Measurements from ENCODE around the gene RTN3.
"Not testable (repeated sequence)": the region's sequence is repeated elsewhere in the genome, so short reads cannot be mapped to it uniquely, and the experiment has no call there.

RTN3 gene

DNA sequence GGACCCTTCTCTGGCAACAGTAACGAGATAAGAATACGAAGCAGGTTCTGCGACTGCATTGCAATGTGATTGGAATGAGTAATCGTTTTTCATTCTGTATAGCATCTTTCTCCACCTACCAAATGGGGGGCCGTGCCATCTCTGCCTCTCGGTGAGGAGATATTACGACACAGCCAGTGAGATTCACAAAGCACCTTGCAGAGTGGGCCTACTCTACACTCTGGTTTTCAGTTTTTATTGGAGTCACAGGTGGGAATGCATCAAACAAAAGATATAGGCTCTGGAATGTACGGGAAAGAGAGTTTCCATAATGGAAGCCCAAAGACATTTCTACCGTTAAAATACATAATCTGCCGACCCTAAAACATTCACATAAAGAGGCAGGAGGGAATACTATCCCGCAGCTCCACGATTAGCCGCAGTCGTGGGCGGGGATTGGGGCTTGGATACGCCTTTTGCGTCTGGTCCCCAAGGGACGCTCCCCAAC, 423 bp upstream of the RTN3 start:
- no peak for DNase-seq (ENCODE audit: low read depth, low spot score)
- H3K4me3 ChIP-seq (ENCODE audit: low read length): peak overlapping the region; percentile 89

DNA sequence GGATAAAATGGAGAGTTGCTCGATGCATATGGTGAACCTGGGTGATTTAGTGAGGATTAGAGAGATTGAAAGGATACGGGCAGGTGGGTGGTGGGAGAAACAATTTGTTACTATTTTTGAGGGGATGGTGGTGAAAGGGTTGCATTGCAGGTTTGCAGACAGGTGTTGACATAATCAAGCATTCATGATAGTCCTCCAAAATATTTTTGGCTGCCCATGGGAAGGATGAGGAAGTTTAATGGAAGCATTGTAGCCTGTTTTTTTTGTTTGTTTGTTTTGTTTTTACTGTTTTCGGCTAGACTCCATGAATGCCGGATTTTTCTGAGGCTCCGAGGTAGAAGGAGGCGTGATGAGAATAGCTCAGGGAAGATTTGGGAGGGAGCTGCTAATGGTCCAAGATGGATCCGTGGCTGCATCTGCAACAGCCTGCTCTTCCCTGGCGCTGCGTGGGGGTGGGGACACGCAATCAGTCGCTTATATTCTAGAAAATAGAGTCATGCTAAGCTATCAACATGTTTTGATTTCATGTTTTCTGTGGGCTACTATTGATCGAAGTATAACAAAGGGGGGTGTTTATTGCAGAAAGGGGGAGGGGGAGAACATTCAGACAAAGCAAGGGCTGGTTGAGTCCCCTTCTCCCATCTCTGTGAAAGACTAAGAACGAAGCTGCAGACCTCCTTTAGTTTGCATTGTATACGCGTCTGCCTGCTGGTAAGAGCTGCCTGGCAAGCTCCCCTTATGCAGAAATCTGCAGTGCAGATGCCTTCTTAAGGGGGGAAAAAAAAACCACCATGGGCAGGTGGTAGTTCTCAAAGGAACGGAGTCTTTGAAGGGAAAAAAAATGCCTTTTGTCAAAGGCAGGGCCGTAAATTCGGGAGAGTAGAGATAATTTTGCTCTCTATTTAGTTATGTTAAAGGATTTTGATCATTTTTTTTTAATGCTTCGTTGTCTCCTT, 1.0 kb downstream of the RTN3 start:
- H3K4me3 ChIP-seq (ENCODE audit: low read length): peak overlapping the region; percentile 89
- peak; percentile 78 for DNase-seq (ENCODE audit: low read depth, low spot score)

DNA sequence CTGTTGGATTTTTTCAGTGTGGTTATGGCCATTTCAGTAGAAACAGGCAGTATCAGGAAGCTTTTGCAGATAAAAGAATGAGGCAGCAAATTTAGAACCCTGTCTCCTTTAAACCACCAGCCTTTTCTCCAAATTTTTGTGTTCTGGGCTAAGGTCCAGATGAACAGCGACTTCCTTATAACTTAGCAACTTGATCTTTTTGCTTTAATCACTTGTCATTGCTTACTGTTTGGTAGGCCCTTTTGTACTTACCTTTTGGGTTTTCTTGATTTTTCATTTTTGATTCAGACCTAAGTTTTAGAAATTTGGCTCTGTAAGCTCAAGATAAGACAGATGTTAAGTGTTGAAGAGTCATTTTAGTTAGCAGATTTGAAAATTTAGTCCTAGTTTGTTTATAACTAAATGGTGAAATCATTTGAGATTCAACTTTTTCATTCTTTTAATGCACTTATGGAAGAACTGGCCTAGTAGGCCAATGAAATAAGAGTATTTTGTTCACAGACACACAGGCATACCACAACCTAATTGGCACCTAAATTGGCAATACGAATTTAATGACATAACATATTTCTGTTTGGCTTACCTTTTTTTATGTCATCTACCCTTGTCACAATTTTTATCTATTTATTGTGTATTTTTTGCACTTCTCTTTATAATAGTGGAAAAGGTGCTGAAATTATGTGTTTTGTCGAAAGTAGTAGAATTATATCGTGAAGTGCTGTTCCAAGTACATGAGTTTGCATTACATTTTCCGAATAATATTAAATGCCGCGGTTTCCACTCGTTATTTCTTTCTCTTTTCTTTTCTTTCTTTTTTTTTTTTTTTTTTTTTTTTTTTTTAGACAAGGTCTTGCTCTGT, 2.1 kb downstream of the RTN3 start:
- peak overlapping the region; percentile 89 for H3K4me3 ChIP-seq (ENCODE audit: low read length)
- no peak for DNase-seq (ENCODE audit: low read depth, low spot score)

DNA sequence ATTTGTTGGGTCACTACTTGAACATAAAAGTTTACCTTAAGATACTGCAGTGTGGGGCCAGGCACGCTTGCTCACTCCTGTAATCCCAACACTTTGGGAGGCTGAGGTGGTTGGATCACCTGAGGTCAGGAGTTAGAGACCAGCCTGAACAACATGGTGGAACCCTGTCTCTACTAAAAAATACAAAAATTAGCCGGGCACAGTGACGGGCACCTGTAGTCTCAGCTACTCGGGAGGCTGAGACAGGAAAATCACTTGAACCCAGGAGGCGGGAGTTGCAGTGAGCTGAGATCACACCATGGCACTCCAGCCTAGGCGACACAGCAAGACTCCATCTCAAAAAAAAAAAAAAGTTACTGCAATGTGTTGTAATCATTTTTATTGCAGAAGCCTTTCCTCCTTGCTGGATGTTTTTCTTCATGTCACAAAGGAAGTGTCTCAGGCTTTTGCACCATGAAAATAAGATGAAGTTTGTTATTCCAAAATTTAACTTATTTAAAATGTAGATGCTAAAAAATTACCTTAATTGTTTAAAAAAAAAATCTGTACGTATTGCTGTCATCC, 3.9 kb downstream of the RTN3 start:
- DNase-seq (ENCODE audit: low read depth, low spot score); H3K4me3 ChIP-seq (ENCODE audit: low read length): not testable (repeated sequence)

- no peak overlapping the region for H3K4me3 ChIP-seq (ENCODE audit: low read length)
- DNase-seq (ENCODE audit: low read depth, low spot score): no peak
Measured at GRCh38 chr11:63686926-63687325, 5.6 kb downstream of the RTN3 start.

DNA sequence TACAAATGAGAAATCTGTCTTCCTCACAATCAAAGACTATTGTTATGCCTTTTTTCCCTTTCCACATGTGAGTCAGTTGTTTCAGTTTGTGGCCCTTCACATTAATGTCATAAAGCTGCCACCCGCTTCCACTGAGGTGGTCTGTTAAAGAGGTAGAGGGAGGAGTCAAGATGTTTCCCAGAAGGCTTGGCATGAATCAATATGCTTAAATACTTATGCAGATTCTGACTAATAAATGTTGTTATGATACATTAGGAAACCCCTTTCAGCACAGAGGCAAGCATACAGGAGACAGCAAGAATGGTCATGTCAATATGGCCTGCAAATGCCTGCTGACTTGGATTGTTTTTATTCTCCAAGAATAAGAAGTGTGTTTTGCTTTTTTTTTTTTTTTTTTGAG, 6.5 kb downstream of the RTN3 start:
- DNase-seq (ENCODE audit: low read depth, low spot score): no peak
- no peak overlapping the region for H3K4me3 ChIP-seq (ENCODE audit: low read length)

- no peak for DNase-seq (ENCODE audit: low read depth, low spot score)
Measured at GRCh38 chr11:63694596-63694995, 13.3 kb downstream of the RTN3 start.

GRCh38 chr11:63698976-63699733, 17.9 kb downstream of the RTN3 start:
- DNase-seq (ENCODE audit: low read depth, low spot score): no peak
- H3K4me3 ChIP-seq (ENCODE audit: low read length): no peak overlapping the region

More at GRCh38 chr11:63694596-63694995, 13.3 kb downstream of the RTN3 start:
- H3K4me3 ChIP-seq (ENCODE audit: low read length): no peak overlapping the region

GRCh38 chr11:63699896-63700295, 18.6 kb downstream of the RTN3 start:
- no peak overlapping the region for H3K4me3 ChIP-seq (ENCODE audit: low read length)
- DNase-seq (ENCODE audit: low read depth, low spot score): no peak

DNA sequence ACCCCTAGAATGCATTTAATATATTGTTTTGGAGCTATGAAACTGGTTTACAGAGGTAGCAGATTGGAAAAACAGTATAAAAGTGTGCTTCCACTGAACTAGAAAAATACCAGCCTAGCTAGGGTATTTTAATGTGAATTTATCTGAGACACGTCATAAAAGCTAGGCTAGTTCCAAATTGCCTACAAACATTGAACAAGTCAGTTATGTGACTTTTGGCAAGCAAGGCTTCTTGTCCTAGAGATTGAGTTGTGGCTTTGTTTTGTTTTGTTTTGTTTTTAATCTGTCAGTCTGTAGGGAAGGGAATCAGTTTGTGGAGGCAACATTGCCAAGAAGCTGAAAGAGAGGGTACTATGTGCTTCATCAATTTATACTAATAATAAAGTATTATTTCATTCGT, 24.2 kb downstream of the RTN3 start:
- no peak for DNase-seq (ENCODE audit: low read depth, low spot score)
- H3K4me3 ChIP-seq (ENCODE audit: low read length): no peak overlapping the region

- no peak for DNase-seq (ENCODE audit: low read depth, low spot score)
Measured at GRCh38 chr11:63708764-63709163, 27.5 kb downstream of the RTN3 start.

GRCh38 chr11:63709336-63709884, 28.1 kb downstream of the RTN3 start:
- no peak for DNase-seq (ENCODE audit: low read depth, low spot score)
- H3K4me3 ChIP-seq (ENCODE audit: low read length): no peak overlapping the region

More at GRCh38 chr11:63708764-63709163, 27.5 kb downstream of the RTN3 start:
- no peak overlapping the region for H3K4me3 ChIP-seq (ENCODE audit: low read length)

DNA sequence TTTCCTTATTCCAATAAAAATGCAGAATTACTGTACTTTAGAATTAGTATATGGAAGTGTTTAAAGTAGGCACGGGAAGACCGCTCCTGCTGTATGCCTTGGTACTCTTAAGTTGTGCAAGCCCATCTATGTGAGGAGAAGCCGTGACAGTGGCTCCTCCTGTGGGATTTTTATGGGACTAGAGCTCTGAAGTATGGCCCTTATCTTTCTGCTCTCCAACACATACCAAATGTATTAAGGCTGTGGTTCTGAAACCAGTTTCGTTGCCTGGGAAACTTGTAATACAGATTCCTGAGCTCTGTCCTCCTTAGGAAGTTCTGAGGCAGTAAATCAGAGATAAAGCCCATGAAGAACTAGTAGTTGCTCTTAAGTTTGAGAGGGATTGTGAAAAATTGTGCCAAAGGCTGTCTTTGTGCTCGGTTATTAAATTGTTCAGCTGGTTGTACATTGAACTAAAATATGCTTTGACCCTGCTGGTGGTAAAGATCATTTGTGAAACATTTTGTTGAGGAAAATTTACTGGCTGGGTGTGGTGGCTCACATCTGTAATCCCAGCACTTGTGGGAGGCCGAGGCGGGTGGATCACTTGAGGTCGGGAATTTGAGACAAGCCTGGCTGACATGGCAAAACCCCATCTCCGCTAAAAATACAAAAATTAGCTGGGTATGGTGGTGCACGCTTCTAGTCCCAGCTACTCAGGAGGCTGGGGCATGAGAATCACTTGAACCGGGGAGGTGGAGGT, 29.3 kb downstream of the RTN3 start:
- H3K4me3 ChIP-seq (ENCODE audit: low read length): no peak overlapping the region
- DNase-seq (ENCODE audit: low read depth, low spot score): no peak

GRCh38 chr11:63711838-63712237, 30.5 kb downstream of the RTN3 start:
- no peak for DNase-seq (ENCODE audit: low read depth, low spot score)

DNA sequence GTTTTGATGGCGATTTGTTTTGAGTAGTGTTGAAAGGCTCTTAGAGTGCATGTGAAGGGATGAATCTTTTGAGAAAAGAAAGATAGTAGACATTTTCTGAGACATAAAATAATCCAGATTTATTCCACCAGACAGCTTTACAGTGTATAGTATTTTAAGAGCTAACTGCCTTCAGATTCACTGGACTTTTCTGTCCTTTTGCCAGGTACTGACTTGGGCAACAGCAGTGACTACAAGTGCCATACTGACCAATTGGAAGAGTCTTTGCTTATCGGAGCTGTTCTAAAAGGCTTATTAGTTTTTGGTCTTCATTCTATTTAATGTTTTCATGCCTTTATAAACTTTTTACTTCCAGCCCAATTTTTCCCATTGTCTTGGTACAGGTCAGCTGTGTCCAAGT, 32.5 kb downstream of the RTN3 start:
- no peak overlapping the region for H3K4me3 ChIP-seq (ENCODE audit: low read length)
- DNase-seq (ENCODE audit: low read depth, low spot score): no peak

More at GRCh38 chr11:63711838-63712237, 30.5 kb downstream of the RTN3 start:
- no peak overlapping the region for H3K4me3 ChIP-seq (ENCODE audit: low read length)

GRCh38 chr11:63716046-63716445, 34.7 kb downstream of the RTN3 start:
- H3K4me3 ChIP-seq (ENCODE audit: low read length): no peak overlapping the region
- no peak for DNase-seq (ENCODE audit: low read depth, low spot score)

DNA sequence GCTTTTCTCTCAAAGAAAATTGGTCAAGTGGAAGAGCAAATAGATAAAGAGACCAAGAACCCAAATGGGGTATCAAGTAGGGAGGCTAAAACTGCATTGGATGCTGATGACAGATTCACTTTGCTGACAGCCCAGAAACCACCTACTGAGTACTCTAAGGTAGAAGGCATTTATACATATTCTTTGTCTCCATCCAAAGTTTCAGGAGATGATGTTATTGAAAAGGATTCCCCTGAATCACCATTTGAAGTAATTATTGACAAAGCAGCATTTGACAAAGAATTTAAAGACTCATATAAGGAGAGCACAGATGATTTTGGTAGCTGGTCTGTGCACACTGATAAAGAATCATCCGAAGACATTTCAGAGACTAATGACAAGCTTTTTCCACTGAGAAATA, 37.7 kb downstream of the RTN3 start:
- no peak for DNase-seq (ENCODE audit: low read depth, low spot score)
- no peak overlapping the region for H3K4me3 ChIP-seq (ENCODE audit: low read length)

GRCh38 chr11:63719987-63720386, 38.7 kb downstream of the RTN3 start:
- DNase-seq (ENCODE audit: low read depth, low spot score): no peak
- H3K4me3 ChIP-seq (ENCODE audit: low read length): no peak overlapping the region

All from Jurkat, Clone E6-1 (cell line).